Caco-2 (cell line): ENCODE data around the gene PHACTR1. TPM values are rescaled to one million over a fixed set of nuclear protein-coding genes. Genes with fewer than 3 reads are reported as not detected.

Source experiments
- BruUV-seq: library from RNA; stranded (reverse); fragments of 400-500 nt; replicated peaks from 2 replicates; lab custom pipeline; 2021; lab: Mats Ljungman, UMichigan
- CTCF ChIA-PET: fragments of 300-600 bp; sonication (Branson Sonifier 250); formaldehyde crosslinking; loops from one replicate; lab custom pipeline; 2022; ENCODE audit warnings: antibody characterized with exemption; lab: Charles Lee
- POLR2A ChIA-PET: fragments of 300-600 bp; sonication (Branson Sonifier 250); formaldehyde crosslinking; loops from one replicate; lab custom pipeline; 2022; ENCODE audit warnings: antibody characterized with exemption; lab: Charles Lee
- DNase-seq, 2 experiments: peaks; one replicate each; pipeline versions ENCODE4 v3.0.0 to v3.0.0-alpha.2; 2020 to 2022
- H3K27me3 ChIP-seq: replicated peaks from 2 replicates; pipeline ENCODE4 v1.6.0; 2011; ENCODE audit warnings: low read length; ENCODE audit not compliant: control insufficient read depth, insufficient read depth
- H3K36me3 ChIP-seq: 2 replicates; pipeline ENCODE4 v1.5.1; 2011; ENCODE audit warnings: low read length; ENCODE audit not compliant: control insufficient read depth, insufficient read depth
- H3K4me1 ChIP-seq: fragments of 250-450 bp; sonication (Bioruptor Pico); 2 replicates; pipeline ENCODE4 v1.5.1; 2020; ENCODE audit warnings: mild to moderate bottlenecking
- H3K4me3 ChIP-seq: 2 replicates; pipeline ENCODE4 v1.5.1; 2011; ENCODE audit warnings: low read depth, mild to moderate bottlenecking, control low read depth, low read length
- H3K9me3 ChIP-seq: fragments of 250-450 bp; sonication (Bioruptor Pico); 2 replicates; pipeline ENCODE4 v1.5.1; 2020; ENCODE audit warnings: mild to moderate bottlenecking, moderate library complexity
- H3K27ac Mint-ChIP-seq: one replicate; pipeline ENCODE4 v1.8.0; 2022; ENCODE audit warnings: mixed read lengths; ENCODE audit not compliant: unreplicated experiment
- H3K27me3 Mint-ChIP-seq: one replicate; pipeline ENCODE4 v1.8.0; 2022; ENCODE audit warnings: mixed read lengths; ENCODE audit not compliant: insufficient read depth, unreplicated experiment
- H3K36me3 Mint-ChIP-seq: one replicate; pipeline ENCODE4 v1.8.0; 2022; ENCODE audit warnings: mild to moderate bottlenecking, mixed read lengths; ENCODE audit not compliant: insufficient read depth, unreplicated experiment
- H3K4me1 Mint-ChIP-seq: one replicate; pipeline ENCODE4 v1.8.0; 2022; ENCODE audit warnings: low read depth, mixed read lengths; ENCODE audit not compliant: unreplicated experiment
- H3K4me3 Mint-ChIP-seq: one replicate; pipeline ENCODE4 v1.8.0; 2022; ENCODE audit warnings: mild to moderate bottlenecking, moderate library complexity, mixed read lengths; ENCODE audit not compliant: unreplicated experiment
- H3K9me3 Mint-ChIP-seq: one replicate; pipeline ENCODE4 v1.8.0; 2022; ENCODE audit warnings: mixed read lengths; ENCODE audit not compliant: unreplicated experiment
- intact Hi-C: fragments of 100-400 bp; cut with micrococcal nuclease; formaldehyde crosslinking; loops from one replicate; pipeline ENCODE4 v1.10.0; 2022; ENCODE audit not compliant: unreplicated experiment
- total RNA-seq: library from RNA; stranded (reverse); gene quantifications from 2 replicates; pipeline ENCODE4 v1.2.3, GENCODE V29; 2022
- TF ChIP-seq, protein P1 (sequence below), 2 experiments: fragments of 200-600 bp in 1 of 2; IDR thresholded peaks; 1 replicate in 1 of 2; 2 replicates in 1 of 2; pipeline versions ENCODE4 v1.5.1 to v1.8.0; 2011 to 2022; ENCODE audit warnings: antibody characterized with exemption in 1 of 2, control low read depth in 1 of 2, inconsistent platforms in 1 of 2, low read depth in 1 of 2, low read length in 1 of 2, mild to moderate bottlenecking in 1 of 2, moderate library complexity in 1 of 2; ENCODE audit not compliant: insufficient read depth in 1 of 2, severe bottlenecking in 1 of 2, unreplicated experiment in 1 of 2

Gene PHACTR1
- total RNA-seq, 1 experiment from 2014 or later = 0.41 TPM

DNA sequence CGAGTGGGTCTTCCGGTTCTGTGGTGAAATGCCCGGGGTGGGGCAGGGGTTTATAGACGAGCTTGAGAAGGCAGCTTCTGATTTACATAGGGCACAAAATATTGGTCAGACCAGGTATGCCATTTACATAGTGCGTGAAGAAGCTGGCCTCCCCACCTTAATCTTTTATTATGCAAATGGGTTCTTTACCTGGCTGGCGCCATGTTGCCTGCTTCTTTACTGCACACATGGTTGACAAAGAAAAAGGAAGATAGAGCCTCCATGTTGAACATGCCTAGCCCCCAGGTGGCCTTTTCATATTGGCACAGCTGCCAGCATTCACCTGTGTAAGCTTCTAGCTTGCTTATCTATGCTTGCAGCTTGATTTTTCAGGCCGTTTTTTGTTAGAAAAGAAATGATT, 276.2 kb downstream of the PHACTR1 start:
- no peak for DNase-seq
- H3K4me1 Mint-ChIP-seq = no peaks in the 10 kb centered on the region
- H3K9me3 Mint-ChIP-seq = no peaks in the 10 kb centered on the region
- Histone ChIP-seq H3K27me3 (no peaks in the 10 kb centered on the region), H3K4me3 (no peak overlapping the region), H3K4me1 (no peaks in the 10 kb centered on the region), H3K36me3 (no peaks in the 10 kb centered on the region), H3K9me3 (no peaks in the 10 kb centered on the region; the same call in 1 of the 2 replicates)
- ChIA-PET POLR2A (no interaction called here), CTCF (no interaction called here)
- intact Hi-C loops = no loop called here
- BruUV-seq = no TSS peak
- no peak overlapping the region for H3K4me3 Mint-ChIP-seq
- no peak overlapping the region for H3K27ac Mint-ChIP-seq
- peaks cover 12% of the 10 kb centered on the region for H3K27me3 Mint-ChIP-seq
- TF ChIP-seq, protein P1, sequence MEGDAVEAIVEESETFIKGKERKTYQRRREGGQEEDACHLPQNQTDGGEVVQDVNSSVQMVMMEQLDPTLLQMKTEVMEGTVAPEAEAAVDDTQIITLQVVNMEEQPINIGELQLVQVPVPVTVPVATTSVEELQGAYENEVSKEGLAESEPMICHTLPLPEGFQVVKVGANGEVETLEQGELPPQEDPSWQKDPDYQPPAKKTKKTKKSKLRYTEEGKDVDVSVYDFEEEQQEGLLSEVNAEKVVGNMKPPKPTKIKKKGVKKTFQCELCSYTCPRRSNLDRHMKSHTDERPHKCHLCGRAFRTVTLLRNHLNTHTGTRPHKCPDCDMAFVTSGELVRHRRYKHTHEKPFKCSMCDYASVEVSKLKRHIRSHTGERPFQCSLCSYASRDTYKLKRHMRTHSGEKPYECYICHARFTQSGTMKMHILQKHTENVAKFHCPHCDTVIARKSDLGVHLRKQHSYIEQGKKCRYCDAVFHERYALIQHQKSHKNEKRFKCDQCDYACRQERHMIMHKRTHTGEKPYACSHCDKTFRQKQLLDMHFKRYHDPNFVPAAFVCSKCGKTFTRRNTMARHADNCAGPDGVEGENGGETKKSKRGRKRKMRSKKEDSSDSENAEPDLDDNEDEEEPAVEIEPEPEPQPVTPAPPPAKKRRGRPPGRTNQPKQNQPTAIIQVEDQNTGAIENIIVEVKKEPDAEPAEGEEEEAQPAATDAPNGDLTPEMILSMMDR (IDR thresholded peaks at IDR 0.05; ENCODE audit: insufficient read depth in 1 of 2, low read depth in 1 of 2, low read length in 1 of 2, severe bottlenecking in 1 of 2, unreplicated experiment in 1 of 2) = no peak
- H3K36me3 Mint-ChIP-seq = no peaks in the 10 kb centered on the region

DNA sequence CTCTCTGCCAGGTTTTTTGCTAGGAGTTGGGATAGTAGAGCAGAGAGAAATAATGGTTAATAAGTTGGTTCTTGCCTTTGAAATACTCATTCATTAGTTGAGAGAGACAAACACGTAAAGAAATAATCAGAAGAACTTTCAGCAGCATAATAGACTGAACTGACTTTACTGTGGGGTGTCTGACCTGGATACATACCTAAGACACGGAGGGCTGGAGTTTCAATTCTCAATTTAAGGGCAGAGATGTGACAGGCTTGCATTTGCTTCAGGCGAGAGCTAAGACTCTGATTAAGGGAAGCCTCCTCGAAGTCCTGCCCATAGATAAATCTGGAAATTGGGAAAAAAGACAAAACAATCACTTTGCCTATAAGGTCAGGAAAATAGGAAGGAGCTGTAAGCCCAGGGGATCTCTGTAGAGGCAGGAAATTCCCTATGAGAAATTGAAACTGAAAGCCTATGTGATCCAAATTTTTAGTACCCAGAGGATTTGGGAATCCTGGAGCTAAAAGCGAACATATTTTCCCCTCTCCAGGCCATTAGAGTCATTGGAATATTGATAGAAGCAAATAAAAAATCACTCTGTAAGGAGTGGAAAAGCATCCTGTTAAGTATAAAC, 276.8 kb downstream of the PHACTR1 start:
- Histone ChIP-seq H3K4me3 (no peak overlapping the region), H3K9me3 (no peaks in the 10 kb centered on the region; the same call in 1 of the 2 replicates), H3K4me1 (no peaks in the 10 kb centered on the region), H3K36me3 (no peaks in the 10 kb centered on the region), H3K27me3 (no peaks in the 10 kb centered on the region)
- BruUV-seq = no TSS peak
- intact Hi-C loops = no loop called here
- no peaks in the 10 kb centered on the region for H3K36me3 Mint-ChIP-seq
- DNase-seq = no peak
- no peak overlapping the region for H3K4me3 Mint-ChIP-seq
- no peaks in the 10 kb centered on the region for H3K9me3 Mint-ChIP-seq
- TF ChIP-seq, protein P1 (IDR thresholded peaks at IDR 0.05; ENCODE audit: insufficient read depth in 1 of 2, low read depth in 1 of 2, low read length in 1 of 2, severe bottlenecking in 1 of 2, unreplicated experiment in 1 of 2) = no peak
- CTCF ChIA-PET = no interaction called here
- H3K27ac Mint-ChIP-seq = no peak overlapping the region
- POLR2A ChIA-PET = no interaction called here
- H3K27me3 Mint-ChIP-seq = peaks cover 12% of the 10 kb centered on the region
- H3K4me1 Mint-ChIP-seq = no peaks in the 10 kb centered on the region

DNA sequence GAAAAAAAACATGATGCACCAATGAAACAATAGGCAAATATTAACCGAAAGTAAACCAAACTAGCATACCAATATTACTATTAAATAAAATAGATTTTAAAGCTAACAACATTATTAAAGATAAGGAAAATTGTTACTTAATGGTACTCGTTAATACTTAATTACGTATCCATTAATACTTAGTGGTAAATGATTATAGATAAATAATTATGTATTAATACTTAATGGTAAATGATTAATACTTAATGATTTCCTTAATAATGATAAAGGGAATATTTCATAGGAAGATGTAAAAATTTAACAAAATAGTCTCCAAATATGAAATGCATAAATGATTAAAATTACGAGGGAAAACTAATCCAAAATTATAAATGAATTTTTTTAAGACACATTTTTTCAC, 278.9 kb downstream of the PHACTR1 start:
- Histone ChIP-seq H3K4me1 (no peaks in the 10 kb centered on the region), H3K36me3 (no peaks in the 10 kb centered on the region), H3K4me3 (no peak overlapping the region), H3K27me3 (no peaks in the 10 kb centered on the region), H3K9me3 (no peaks in the 10 kb centered on the region; the same call in 1 of the 2 replicates)
- intact Hi-C loops = no loop called here
- Mint-ChIP-seq H3K9me3 (no peaks in the 10 kb centered on the region), H3K36me3 (no peaks in the 10 kb centered on the region), H3K4me3 (no peak overlapping the region), H3K27ac (no peak overlapping the region), H3K4me1 (no peaks in the 10 kb centered on the region), H3K27me3 (peaks cover 8% of the 10 kb centered on the region)
- ChIA-PET POLR2A (no interaction called here), CTCF (no interaction called here)
- no peak for DNase-seq
- TF ChIP-seq, protein P1 (IDR thresholded peaks at IDR 0.05; ENCODE audit: insufficient read depth in 1 of 2, low read depth in 1 of 2, low read length in 1 of 2, severe bottlenecking in 1 of 2, unreplicated experiment in 1 of 2) = no peak
- BruUV-seq = no TSS peak
